ENCODE results near the gene STK4.

GRCh38 chr20:45047581-45048119 lies 81.3 kb downstream of the STK4 start:
- TF ChIP-seq CTCF (IDR thresholded peaks at IDR 0.05; ENCODE audit: extremely low read depth in 1 of 2, insufficient read depth in 1 of 2, low read depth in 1 of 2, low read length in 2 of 2) (no peak), POLR2AphosphoS5 (IDR thresholded peaks at IDR 0.05; ENCODE audit: insufficient read depth, low read depth, low read length) (no peak), MAX (IDR thresholded peaks at IDR 0.05; ENCODE audit: insufficient read depth, insufficient read length) (no peak), POLR2A (IDR thresholded peaks at IDR 0.05; ENCODE audit: low read depth, low read length) (no peak), GATA2 (IDR thresholded peaks at IDR 0.05; ENCODE audit: insufficient read depth, insufficient read length, low read depth, low read length) (no peak), JUN (IDR thresholded peaks at IDR 0.05; ENCODE audit: borderline replicate concordance, insufficient read depth, insufficient read length, low read depth) (no peak), MYC (IDR thresholded peaks at IDR 0.05; ENCODE audit: low read depth, low read length) (no peak), FOS (IDR thresholded peaks at IDR 0.05; ENCODE audit: borderline replicate concordance, insufficient read depth, low read length) (no peak), EZH2 (IDR thresholded peaks at IDR 0.05; ENCODE audit: borderline replicate concordance, low read depth, low read length, severe bottlenecking) (no peak)

Data from endothelial cell of umbilical vein (primary cell).